PC-9 (cell line): Measurements from ENCODE around the gene DNAAF6. TPM values are rescaled to one million over a fixed set of nuclear protein-coding genes. Genes with fewer than 3 reads are reported as not detected.

Experiments
- BruUV-seq: library from RNA; stranded (reverse); fragments of 400-500 nt; replicated peaks from 2 replicates; lab custom pipeline; 2021; lab: Mats Ljungman, UMichigan
- CTCF ChIA-PET: fragments of 300-600 bp; sonication (Branson Sonifier 250); formaldehyde crosslinking; loops from one replicate; lab custom pipeline; 2022; ENCODE audit warnings: antibody characterized with exemption; lab: Charles Lee
- POLR2A ChIA-PET: fragments of 300-600 bp; sonication (Branson Sonifier 250); formaldehyde crosslinking; loops from one replicate; lab custom pipeline; 2022; ENCODE audit warnings: antibody characterized with exemption; ENCODE audit not compliant: unreplicated experiment; lab: Charles Lee
- DNase-seq, 2 experiments: peaks; one replicate each; pipeline versions ENCODE4 v3.0.0 to v3.0.0-alpha.2; 2015 to 2022; ENCODE audit warnings: mixed read lengths in 1 of 2
- H2AFZ ChIP-seq: fragments of 200-600 bp; sonication (generic); 2 replicates; pipeline ENCODE4 v1.8.1; 2017; ENCODE audit warnings: antibody characterized with exemption
- H3F3A ChIP-seq: fragments of 200-600 bp; sonication (generic); 2 replicates; pipeline ENCODE4 v1.8.1; 2017; ENCODE audit warnings: antibody characterized with exemption, mild to moderate bottlenecking, low read depth; ENCODE audit not compliant: insufficient read depth
- H3K27ac ChIP-seq: fragments of 200-600 bp; sonication (generic); 2 replicates; pipeline ENCODE4 v1.6.1; 2016; ENCODE audit warnings: mixed run types
- H3K27me3 ChIP-seq: fragments of 200-600 bp; sonication (generic); 2 replicates; pipeline ENCODE4 v1.6.1; 2016; ENCODE audit warnings: low read depth, mixed run types; ENCODE audit not compliant: insufficient read depth
- H3K36me3 ChIP-seq: fragments of 200-600 bp; sonication (generic); 2 replicates; pipeline ENCODE4 v1.6.1; 2016; ENCODE audit warnings: low read depth, mixed run types
- H3K4me1 ChIP-seq: fragments of 200-600 bp; sonication (generic); replicated peaks from 2 replicates; pipeline ENCODE4 v1.6.1; 2016; ENCODE audit warnings: mixed run types; ENCODE audit not compliant: insufficient read depth
- H3K4me2 ChIP-seq: fragments of 200-600 bp; sonication (generic); 2 replicates; pipeline ENCODE4 v1.6.1; 2017; ENCODE audit warnings: mixed run types
- H3K4me3 ChIP-seq: fragments of 200-600 bp; sonication (generic); 2 replicates; pipeline ENCODE4 v1.6.1; 2016; ENCODE audit warnings: mixed run types
- H3K79me2 ChIP-seq: fragments of 200-600 bp; sonication (generic); 2 replicates; pipeline ENCODE4 v1.6.1; 2017; ENCODE audit warnings: low read depth, mixed run types
- H3K9me2 ChIP-seq: fragments of 200-600 bp; sonication (generic); 2 replicates; pipeline ENCODE4 v1.8.1; 2017; ENCODE audit warnings: mild to moderate bottlenecking; ENCODE audit not compliant: insufficient read depth
- H3K9me3 ChIP-seq: fragments of 200-600 bp; sonication (generic); 2 replicates; pipeline ENCODE4 v1.8.1; 2016; ENCODE audit warnings: low read depth; ENCODE audit not compliant: insufficient read depth
- H4K20me1 ChIP-seq: fragments of 200-600 bp; sonication (generic); 2 replicates; pipeline ENCODE4 v1.8.1; 2017; ENCODE audit not compliant: insufficient read depth
- CTCF ChIP-seq: fragments of 200-600 bp; sonication (generic); conservative IDR thresholded peaks from 2 replicates; pipeline ENCODE4 v1.6.1; 2017; ENCODE audit warnings: mixed run types, antibody characterized with exemption, mild to moderate bottlenecking, moderate library complexity
- EZH2 ChIP-seq: fragments of 200-600 bp; sonication (generic); IDR thresholded peaks from 2 replicates; pipeline ENCODE4 v1.8.0; 2017; ENCODE audit warnings: antibody characterized with exemption, low read depth
- intact Hi-C: fragments of 100-400 bp; cut with micrococcal nuclease; formaldehyde crosslinking; loops from one replicate; pipeline ENCODE4 v1.10.0; 2022; ENCODE audit not compliant: unreplicated experiment
- total RNA-seq: library from RNA; stranded (reverse); gene quantifications from 2 replicates; pipeline ENCODE4 v1.2.3, GENCODE V29; 2021

The DNAAF6 gene
- total RNA-seq, 1 experiment from 2014 or later = not detected

- Histone ChIP-seq H3K4me1 (no peaks in the 10 kb centered on the region), H3K4me2 (no peak overlapping the region), H3K9me3 (no peaks in the 10 kb centered on the region), H3K9me2 (no peaks in the 10 kb centered on the region), H3K79me2 (no peaks in the 10 kb centered on the region), H4K20me1 (no peaks in the 10 kb centered on the region), H3K27me3 (no peaks in the 10 kb centered on the region), H3K4me3 (no peak overlapping the region), H3K36me3 (no peaks in the 10 kb centered on the region), H2AFZ (no peak overlapping the region), H3F3A (no peaks in the 10 kb centered on the region), H3K27ac (no peak overlapping the region)
- no peak for DNase-seq
- BruUV-seq = no TSS peak
- intact Hi-C loops = no loop called here
- ChIA-PET CTCF (interaction anchor here (0.7 kb wide), 1 partner anchor 15 kb away, joined by 3 read pairs; no protein-coding TSS in a partner anchor), POLR2A (no interaction called here)
- no peak for TF ChIP-seq CTCF
- TF ChIP-seq EZH2 = no peak
Observed at GRCh38 chrX:107213477-107213876, 7.1 kb downstream of the DNAAF6 start.

- H3K4me1 ChIP-seq = peaks cover 5% of the 10 kb centered on the region; the same call in 1 of the 2 replicates
- H2AFZ ChIP-seq = no peak overlapping the region
- no peaks in the 10 kb centered on the region for H3K36me3 ChIP-seq
- no peaks in the 10 kb centered on the region for H3K9me2 ChIP-seq
- TF ChIP-seq EZH2 = no peak
- no peak for TF ChIP-seq CTCF
- BruUV-seq = no TSS peak
- H3K79me2 ChIP-seq = no peaks in the 10 kb centered on the region
- H3K9me3 ChIP-seq = no peaks in the 10 kb centered on the region
- no peaks in the 10 kb centered on the region for H4K20me1 ChIP-seq
- ChIA-PET POLR2A (no interaction called here), CTCF (no interaction called here)
- H3K4me3 ChIP-seq = no peak overlapping the region
- no peak overlapping the region for H3K27ac ChIP-seq
- DNase-seq = no peak
- intact Hi-C loops = no loop called here
- no peak overlapping the region for H3K4me2 ChIP-seq
- no peaks in the 10 kb centered on the region for H3F3A ChIP-seq
- H3K27me3 ChIP-seq = no peaks in the 10 kb centered on the region
Observed at GRCh38 chrX:107226757-107227156, 20.3 kb downstream of the DNAAF6 start.

GRCh38 chrX:107227780-107228485 lies 21.5 kb downstream of the DNAAF6 start:
- Histone ChIP-seq H3K36me3 (no peaks in the 10 kb centered on the region), H3K9me3 (no peaks in the 10 kb centered on the region), H3K9me2 (no peaks in the 10 kb centered on the region), H2AFZ (no peak overlapping the region), H3K4me1 (peaks cover 5% of the 10 kb centered on the region; the same call in 1 of the 2 replicates), H3K27ac (no peak overlapping the region), H3K79me2 (no peaks in the 10 kb centered on the region), H3K4me3 (no peak overlapping the region), H3K4me2 (no peak overlapping the region), H3F3A (no peaks in the 10 kb centered on the region), H4K20me1 (no peaks in the 10 kb centered on the region), H3K27me3 (no peaks in the 10 kb centered on the region)
- intact Hi-C loops = no loop called here
- ChIA-PET CTCF (no interaction called here), POLR2A (no interaction called here)
- TF ChIP-seq CTCF = no peak
- no peak for TF ChIP-seq EZH2
- no peak for DNase-seq
- BruUV-seq = no TSS peak
